Adrenal gland (tissue), 5 donors: ENCODE measurements around the gene NPIPA3.
"Not testable (repeated sequence)": the region's sequence is repeated elsewhere in the genome, so short reads cannot be mapped to it uniquely, and the experiment has no call there.

Source experiments
- POLR2A ChIP-seq, 2 donors: fragments of 450-650 bp; IDR thresholded peaks; one replicate each; pipeline ENCODE4 v1.6.1; 2017; ENCODE audit warnings: antibody characterized with exemption in 2 of 2, mild to moderate bottlenecking in 2 of 2, moderate library complexity in 1 of 2
- TF ChIP-seq, protein P1 (sequence below), 6 experiments: fragments of 450-650 bp in 4 of 6; fragments of 200-600 bp in 2 of 6; sonication (generic) in 1 of 6; IDR thresholded peaks; 1 replicate in 5 of 6; 2 replicates in 1 of 6; pipeline versions ENCODE4 v1.5.1 to v1.8.0; 2016 to 2021; ENCODE audit warnings: antibody characterized with exemption in 6 of 6, mild to moderate bottlenecking in 2 of 6, moderate library complexity in 1 of 6
- donor health status: DM: no; HTN: no; CAD: no.

GRCh38 chr16:14733233-14733632 lies 30.0 kb downstream of the NPIPA3 start:
- TF ChIP-seq, protein P1, sequence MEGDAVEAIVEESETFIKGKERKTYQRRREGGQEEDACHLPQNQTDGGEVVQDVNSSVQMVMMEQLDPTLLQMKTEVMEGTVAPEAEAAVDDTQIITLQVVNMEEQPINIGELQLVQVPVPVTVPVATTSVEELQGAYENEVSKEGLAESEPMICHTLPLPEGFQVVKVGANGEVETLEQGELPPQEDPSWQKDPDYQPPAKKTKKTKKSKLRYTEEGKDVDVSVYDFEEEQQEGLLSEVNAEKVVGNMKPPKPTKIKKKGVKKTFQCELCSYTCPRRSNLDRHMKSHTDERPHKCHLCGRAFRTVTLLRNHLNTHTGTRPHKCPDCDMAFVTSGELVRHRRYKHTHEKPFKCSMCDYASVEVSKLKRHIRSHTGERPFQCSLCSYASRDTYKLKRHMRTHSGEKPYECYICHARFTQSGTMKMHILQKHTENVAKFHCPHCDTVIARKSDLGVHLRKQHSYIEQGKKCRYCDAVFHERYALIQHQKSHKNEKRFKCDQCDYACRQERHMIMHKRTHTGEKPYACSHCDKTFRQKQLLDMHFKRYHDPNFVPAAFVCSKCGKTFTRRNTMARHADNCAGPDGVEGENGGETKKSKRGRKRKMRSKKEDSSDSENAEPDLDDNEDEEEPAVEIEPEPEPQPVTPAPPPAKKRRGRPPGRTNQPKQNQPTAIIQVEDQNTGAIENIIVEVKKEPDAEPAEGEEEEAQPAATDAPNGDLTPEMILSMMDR (IDR thresholded peaks at IDR 0.05) = not testable (repeated sequence)
- TF ChIP-seq POLR2A (IDR thresholded peaks at IDR 0.05) = not testable (repeated sequence)
